SIG-M5 treated with dmso at 0.1 percent for 504 hours (cell line): ENCODE measurements around the gene TUT4.

Experiments used
- DNase-seq: peaks from one replicate; lab custom pipeline; 2025; ENCODE audit not compliant: unreplicated experiment; lab: John Stamatoyannopoulos, UW

Gene TUT4

DNA sequence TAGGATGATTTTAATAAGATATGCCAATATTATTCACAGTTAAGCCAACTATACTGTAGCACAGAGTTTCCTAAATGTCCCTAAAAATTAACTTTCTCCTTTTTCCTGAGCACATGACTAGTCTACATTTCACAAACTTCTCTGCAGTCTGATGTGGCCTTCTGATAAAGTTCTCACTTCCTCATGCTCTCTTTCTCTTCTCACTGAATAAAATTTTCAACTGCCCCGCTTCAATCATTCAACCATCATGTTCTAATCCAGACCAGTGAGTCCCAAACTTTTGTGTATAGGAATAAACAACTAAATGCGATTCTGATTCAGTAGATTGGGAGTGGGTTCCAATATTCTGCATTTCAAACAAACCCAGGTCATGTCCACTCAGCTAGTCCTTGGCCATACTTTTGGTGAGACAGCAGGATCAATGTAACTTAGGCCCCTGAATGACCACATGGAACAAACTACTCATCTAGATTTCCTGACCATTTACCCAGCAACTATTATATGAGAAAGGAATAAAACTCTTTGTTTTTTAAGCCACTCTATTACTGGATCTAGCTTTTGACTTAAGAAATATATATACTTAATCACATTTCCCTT lies 20.1 kb downstream of the TUT4 start:
- DNase-seq: peak; percentile 39

DNA sequence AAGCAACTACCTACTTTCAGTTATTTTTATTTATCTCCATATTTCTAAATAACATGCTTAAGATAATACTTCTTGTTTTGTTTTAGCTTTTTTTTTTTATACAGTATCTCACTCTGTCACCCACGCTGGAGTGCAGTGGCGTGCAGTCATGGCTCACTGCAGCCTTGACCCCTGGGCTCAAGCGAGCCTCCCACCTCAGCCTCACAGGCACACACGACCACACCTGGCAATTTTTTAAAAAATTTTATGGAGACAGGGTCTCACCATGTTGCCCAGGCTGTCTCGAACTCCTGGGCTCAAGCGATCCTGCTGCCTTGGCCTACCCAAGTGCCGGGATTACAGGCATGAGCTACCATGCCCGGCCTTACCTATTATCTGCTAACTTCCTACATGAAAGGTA lies 20.6 kb downstream of the TUT4 start:
- DNase-seq: no peak

DNA sequence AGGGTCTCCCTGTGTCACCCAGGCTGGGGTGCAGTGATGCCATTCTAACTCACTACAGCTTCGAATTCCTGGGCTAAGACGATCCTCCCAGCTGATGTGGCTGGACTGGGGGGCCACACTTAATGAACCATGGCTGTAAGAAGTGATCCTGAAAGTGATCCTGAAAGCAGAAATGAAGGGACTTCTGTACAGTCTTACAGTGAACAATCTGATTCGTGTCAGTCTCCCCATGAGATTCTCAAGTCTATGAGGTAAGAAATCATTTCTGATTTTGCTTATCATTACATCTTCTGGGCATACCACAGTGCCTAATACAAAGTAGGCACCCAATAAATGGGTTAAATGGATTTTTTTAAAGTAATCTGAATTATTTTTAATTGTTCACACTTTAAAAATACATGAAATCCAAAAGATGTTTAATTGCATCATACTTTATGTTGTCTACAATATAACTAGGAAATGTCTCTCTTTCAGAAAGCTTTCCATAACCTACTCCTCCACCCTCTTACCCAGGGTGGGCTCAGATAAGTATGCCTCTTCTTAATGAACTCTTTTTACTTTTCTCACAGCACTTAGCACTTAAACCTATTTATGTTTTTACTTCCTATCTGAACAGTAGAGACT lies 21.5 kb downstream of the TUT4 start:
- DNase-seq: no peak

DNA sequence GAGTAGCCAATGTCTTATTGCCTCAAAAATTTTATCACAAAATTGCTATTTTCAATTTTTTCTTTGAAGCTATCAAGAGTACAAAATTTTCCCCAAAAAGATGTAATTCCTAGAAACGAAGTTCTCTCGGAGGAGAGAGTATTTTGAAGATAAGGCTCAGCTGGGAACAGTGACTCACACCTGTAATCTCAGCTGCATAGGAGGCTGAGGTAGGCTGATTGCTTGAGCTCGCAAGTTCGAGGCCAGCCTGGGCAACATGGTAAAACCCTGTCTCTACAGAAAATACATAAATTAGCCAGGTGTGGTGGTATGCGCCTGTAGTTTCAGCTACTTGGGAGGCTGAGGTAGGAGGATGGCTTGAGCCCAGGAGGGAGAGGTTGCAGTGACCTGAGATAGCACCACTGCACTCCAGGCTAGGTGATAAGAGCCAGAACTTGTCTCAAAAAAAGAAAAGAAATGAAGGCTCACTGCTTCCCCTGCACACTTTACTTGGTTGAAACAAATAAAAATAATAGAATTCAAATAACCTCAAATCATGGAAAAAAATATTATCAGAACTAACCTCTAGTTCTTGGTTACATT lies 22.2 kb downstream of the TUT4 start:
- no peak for DNase-seq

DNA sequence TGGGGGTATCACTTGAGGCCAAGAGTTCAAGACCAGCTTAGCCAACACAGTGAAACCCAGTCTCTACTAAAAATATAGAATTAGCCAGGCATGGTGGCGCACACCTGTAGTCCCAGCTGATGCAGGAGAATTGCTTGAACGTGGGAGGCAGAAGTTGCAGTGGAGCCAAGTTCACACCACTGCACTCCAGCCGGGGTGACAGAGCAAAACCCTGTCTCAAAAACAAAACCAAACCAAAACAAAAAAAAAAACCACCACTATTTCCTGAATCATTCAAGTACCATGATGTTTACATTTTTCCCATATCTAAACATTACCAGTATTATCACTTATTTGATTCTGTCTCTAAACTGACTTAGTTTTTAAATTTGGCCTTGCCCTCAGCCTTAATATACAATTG lies 29.5 kb downstream of the TUT4 start:
- no peak for DNase-seq

DNA sequence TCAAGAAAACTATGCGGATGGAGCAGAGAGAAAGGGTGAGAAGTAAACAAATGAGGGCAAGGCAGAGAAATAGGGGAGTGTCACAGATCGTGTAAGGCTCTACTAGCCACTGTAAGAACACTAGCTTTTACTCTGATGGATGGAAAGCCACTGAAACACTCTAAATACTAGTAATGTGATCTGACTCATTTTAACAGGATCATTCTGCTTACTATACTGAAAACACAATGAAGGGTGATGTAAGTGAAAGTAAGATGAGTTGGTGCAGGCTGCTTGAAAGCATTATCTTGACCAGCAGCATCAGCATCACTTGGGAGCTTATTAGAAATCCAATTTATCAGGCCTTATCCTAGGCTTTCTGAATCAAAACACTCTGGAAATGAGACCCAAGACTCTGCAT lies 32.7 kb downstream of the TUT4 start:
- no peak for DNase-seq

DNA sequence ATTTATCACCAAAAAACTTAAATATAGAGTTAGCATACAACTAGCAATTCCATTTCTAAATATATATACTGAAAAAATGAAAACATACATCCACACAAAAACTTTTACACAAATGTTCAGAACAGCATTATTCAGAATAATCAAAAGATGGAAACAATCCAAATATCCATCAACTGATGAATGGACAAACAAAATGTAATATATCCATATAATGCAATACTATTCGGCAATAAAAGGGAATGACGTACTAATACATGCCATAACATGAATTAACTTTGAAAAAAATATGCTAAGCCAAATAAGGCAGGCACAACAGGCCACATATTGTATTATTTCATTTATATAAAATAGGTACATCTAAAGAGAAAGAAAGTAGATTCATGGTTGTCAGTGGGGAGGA lies 33.9 kb downstream of the TUT4 start:
- no peak for DNase-seq

DNA sequence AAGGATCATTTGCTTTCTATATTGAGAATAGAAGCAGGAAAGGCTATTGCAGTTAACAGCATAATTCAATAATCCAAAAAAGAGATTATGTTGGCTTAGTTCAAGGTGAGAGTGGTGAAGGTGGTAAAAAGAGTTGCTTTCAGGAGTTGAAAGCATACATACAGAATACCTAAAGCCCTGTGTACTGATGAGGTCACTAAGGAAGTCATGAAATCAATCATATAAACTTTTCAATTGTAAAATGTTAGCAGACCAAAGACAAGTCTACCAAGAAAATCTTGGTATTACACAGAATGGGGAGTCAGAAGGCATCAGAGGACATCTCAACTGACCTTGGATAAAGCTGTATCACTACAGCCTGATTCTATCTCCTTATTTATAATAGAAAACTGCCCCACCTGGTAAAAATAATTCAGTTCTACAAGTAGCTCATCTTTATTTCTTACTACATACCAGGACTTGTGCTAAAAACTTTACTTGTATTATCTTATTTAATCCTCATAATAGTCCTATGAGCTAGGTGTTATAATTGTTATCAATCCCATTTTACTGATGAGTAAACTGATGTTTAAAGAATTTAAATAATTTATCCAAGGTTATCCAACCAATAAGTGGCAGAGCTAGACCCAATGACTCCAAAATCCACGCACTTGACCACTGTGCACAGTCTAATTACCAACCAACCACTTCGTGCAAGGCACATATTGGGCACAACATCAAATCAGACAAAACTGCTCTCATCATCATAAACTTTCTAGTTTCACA lies 40.9 kb downstream of the TUT4 start:
- DNase-seq: no peak

DNA sequence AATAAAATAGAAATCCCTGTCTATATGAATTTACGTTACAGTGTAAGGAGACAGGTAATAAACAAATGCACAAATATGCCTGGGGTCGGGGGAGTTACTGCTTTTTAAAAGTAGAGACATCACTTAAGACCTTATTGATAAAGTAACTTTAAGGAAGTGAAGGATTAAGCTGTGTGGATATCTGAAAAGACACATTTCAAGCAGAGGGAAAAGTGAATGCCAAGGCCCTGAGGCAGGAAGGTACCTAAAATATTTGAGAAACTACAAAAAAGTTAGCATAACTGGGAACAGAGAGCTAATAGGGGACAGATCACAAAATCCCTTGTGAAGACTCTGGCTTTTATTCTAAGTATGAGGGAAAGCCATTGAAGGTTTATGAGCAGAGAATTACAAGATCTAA lies 41.5 kb downstream of the TUT4 start:
- no peak for DNase-seq

DNA sequence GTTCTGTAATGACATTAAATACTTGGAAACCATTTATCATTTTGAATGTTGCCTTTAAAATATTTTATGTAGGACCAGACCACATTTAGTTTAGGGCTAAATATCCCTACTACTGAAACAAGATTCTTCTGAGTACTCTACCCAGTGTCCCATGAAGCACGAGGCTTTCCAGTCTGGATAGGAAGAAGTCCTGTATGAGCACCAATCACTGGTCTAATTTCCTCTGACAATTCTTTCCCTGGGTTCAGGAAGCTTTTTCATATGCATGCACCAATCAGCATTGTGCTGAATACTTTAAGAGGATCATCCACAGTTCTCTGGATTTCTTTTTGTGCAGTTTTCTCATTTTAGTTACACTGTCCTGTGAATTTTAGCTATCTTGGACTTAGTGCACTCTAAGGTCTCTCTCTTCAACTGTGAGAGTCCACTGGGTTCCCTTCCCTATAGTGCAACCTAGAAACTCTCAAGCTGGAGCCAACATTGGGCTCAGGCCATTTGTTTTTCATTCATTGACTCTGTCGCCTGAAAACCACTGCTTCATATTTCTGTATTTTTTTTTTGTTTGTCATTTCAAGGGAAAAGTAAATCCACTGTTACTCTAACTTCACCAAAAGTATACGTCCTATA lies 45.9 kb downstream of the TUT4 start:
- no peak for DNase-seq

DNA sequence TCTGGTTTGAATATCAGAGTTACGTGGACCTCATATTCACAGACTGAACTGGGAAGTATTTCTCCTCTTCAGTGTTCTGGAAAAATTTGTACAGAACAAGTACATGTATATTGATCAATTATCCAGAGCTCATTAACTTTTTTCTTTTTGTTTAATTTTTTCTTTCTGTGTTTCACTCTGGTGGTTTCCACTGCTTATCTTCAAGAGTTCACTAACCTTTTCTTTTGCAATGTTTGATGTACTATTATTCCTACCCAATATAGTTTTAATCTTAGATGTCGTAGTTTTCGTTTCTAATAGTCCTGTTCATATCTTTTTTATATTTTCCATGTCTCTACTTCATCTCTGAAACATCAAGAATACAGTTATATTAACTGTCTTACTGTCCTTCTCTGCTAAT lies 46.5 kb downstream of the TUT4 start:
- no peak for DNase-seq

DNA sequence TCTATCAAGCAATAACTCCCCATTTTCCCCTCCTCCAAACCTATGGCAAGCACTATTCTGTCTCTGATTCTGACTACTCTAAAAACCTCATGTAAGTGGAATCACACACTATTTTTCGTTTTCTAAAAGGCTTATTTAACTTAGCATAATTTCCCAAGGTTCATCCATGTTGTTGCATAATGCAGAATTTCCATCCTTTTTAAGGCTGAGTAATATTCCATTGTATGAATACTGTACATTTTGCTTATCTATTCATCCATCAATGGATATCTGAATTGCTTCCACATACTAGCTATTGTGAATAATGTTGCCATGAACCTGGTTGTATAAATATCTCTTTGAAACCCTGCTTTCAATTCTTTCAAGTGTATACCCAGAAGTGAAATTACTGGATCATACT lies 48.2 kb downstream of the TUT4 start:
- DNase-seq: no peak

DNA sequence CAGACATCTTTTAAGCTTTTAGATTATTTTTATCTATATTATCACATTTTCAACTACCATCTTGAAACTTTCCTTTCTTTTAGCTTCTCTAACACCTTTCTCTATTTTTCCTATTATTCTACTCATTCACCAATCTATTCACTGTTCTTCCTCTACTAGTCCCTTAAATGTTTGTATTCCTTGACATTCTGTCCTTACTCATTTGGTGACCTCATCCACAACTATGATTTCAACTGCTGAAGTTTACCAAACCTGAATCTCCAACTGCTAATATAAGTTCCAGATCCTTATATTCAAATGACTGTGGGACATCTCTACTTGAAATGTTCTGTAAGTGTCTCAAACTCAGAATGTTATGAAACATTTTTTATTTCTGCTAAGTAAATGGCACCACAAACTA lies 49.2 kb downstream of the TUT4 start:
- no peak for DNase-seq

DNA sequence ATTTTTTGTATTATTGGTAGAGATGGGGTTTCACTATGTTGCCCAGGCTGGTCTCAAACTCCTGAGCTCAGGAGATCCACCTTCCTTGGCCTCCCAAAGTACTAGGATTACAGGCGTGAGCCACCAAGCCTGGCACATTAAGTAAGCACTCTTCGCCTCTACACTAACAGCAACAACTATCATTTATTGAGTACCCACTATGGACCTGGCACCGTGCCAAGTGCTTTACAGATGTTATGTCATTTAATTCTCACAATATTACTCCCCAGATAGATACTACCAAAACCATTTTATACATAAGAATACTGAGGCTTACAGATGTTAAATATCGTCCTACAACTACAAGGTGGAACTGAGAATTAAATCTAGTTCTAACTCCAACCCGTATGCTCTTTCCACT lies 50.1 kb downstream of the TUT4 start:
- DNase-seq: no peak

DNA sequence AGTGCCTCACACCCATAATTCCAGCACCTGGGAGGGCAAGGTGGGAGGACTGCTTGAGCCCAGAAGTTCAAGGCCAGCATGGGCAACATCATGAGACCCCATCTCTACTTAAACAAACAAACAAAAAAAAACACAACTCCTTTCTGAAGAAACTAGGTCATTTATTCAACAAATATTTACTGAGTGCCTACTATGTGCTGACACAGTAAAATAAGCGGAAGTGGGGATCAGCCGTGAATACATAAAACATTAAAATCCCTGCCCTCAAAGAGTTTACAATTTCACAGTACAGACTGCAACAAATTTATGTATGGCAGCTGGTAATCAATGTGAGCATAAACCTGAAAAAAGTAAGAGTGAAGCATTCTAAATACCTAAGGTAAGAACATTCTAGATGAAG lies 65.3 kb downstream of the TUT4 start:
- no peak for DNase-seq

DNA sequence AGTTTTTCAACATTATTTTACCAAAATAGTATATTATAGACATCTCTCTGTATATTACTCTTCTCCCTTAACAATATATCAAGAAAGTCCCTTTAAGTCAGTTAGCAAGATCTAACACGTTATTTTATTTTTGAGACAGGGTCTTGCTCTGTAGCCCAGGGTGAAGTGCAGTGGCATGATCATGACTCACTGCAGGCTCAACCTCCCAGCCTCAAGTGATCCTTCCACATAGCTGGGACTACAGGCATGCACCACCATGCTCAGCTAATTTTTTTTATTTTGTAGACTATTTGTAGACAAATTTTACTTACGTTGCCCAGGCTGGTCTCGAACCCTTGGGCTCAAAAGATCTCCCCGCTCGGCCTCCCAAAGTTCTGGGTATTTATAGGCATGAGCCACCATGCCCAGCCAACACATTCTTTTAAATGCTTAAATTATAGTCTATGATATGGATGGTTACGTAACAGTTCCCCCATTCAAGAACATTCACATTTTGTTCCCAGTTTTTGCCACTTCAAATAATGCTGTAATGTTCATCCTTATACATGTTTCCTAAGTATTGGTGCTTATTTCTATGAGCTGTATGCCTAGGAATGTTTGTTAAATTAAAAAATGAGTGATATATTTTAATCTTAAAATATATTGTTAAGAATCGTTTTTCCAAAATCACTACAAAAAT lies 70.4 kb downstream of the TUT4 start:
- DNase-seq: no peak

DNA sequence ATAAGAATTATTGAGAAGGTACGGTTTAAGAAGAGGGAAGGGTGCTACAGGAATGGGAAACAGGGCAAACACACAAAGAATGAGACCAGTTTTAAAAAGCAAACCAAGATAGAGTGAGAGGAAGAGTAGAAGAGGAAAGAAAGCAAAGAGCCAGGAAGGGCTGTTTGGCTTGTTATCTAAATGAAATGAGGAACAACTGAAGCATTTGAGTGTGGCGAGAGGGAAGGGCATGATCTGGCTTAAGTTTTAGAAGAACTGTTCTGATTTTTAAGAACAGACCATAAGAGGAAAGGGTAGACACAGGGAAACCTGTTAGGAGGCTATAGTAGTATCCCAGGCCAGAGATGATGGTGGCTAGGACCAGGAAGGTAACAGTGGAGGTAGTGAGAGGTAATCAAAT lies 73.8 kb downstream of the TUT4 start:
- DNase-seq: no peak

DNA sequence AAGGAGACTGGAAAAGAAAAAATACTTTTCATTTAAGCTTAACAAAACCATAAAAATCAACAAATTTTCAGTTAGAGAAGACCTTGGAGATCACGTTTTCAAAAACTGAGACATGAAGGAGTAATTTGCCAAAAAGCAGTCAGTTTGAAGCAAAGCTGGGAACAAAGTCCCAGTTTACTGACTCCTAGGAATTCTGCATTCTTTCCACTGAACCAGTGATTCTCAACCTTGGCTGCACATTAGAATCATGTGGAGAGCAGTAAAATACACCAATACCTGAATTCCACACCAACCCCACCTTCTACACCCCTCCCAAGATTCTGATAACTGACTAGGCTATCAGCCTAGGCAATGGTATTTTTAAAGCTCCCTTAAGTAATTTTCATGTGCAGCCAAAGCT lies 75.0 kb downstream of the TUT4 start:
- no peak for DNase-seq

DNA sequence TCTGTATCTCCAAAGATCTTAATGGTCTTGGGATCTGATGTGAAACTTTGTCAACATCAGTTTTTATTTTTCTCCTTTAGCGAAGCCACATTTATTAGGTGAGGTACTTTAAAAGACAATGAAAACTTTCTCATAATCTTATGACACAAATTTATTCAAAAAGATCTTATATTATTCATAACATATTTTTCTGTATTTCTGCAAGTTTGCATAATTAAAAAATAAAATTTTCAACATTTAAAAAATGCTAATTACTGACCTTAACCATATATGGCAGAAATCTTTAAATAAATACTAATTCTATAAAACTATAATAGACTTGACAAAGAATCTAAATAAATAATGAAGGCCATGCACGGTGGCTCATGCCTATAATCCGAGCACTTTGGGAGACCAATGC lies 75.9 kb downstream of the TUT4 start:
- DNase-seq: no peak

DNA sequence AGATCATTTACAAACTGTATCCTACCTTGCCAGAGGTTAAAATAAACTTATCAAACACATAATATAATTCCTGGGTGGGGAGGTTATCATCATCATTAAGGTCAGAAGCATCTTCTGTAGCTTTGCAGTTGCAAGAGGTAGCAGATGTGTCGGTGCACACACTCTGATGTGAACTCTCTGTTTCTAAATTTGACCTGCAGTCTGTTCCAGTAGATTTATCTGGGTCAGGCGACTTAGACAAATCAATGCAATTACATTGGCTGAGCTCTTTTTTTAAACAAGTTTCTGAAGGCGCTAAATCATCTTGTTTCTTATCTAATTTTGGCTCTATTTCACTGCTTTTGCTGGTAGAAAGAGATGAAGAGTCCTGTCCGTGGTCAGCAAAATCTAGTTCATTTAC lies 78.1 kb downstream of the TUT4 start:
- DNase-seq: no peak

DNA sequence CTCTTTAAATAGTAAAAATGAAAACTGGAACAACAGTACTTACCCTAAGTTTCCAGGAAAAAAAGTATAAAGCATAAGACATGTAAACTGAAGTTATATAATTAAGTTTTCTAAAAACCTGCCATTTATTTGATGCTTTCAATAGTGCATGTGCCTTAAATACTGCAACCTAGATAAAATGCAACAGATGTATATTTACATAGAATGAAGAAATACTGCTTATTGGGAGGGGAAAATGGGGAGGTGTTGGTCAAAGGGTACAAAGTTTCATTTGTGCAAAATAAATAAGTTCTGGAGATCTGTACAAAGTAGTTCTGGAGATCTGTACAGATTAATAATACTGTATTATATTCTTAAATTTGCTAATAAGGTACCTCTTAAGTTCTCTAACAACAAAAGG lies 79.9 kb downstream of the TUT4 start:
- DNase-seq: no peak
